HG03354 (cell line): ENCODE measurements around the gene MCIDAS.

ENCODE experiments used
- ATAC-seq: cut with Tn5 transposase; IDR thresholded peaks from one replicate; pipeline ENCODE4 v1.9.1; 2021; ENCODE audit warnings: mild to moderate bottlenecking; ENCODE audit not compliant: unreplicated experiment, poor library complexity, severe bottlenecking

MCIDAS gene

GRCh38 chr5:55172051-55172899 lies 54.8 kb downstream of the MCIDAS start:
- peak; percentile 75 for ATAC-seq

- no peak for ATAC-seq
These were observed 55.6 kb downstream of the MCIDAS start for GRCh38 chr5:55171471-55171870.
